Mesangial cell (primary cell): Measurements from ENCODE around the gene ZNF593OS. TPM values are rescaled to one million over a fixed set of nuclear protein-coding genes. Genes with fewer than 3 reads are reported as not detected.

Experiments used
- total RNA-seq: library from RNA; depleted of rRNA; stranded (reverse); fragments of >200 nt; gene quantifications from 2 replicates; pipeline ENCODE4 v1.2.3, GENCODE V29; 2015

The ZNF593OS gene
- total RNA-seq = 0.13 TPM in 1 of 2 replicates, not detected in the other

GRCh38 chr1:26171084-26172072 lies at the start of gene ZNF593OS:
ZNF593OS (minus strand) TSS chr1:26171832; CDS start chr1:26171661, 171 bp downstream.

DNA sequence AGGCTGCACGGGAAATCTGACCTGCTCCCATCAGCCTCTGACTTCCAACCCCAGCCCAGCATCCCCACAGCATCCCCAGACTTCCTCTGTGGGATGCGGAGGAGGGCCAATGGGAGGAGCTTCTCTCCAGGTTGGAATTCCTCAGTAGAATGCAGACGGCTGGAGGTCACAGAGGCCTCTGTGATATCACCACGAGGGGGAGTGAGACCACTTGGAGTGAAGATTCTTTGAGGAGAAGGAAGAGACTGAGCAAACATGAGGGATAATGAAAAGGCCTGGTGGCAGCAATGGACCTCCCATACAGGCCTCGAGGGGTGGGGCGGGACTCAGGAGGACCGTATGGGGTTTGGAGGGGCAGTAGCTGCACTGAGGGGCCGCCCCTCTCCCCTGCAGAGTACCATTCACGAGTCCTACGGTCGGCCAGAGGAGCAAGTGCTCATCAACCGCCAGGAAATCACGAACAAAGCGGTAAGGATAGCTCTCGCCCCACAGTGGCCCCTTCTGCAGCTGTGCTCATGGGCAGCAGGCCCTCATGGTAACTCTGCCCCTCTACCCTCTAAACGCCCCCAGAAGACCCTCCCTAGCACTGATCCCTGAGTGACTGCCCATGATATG lies 18.8 kb upstream of the ZNF593OS start, which contains the start of gene CATSPER4:
TSS of gene CATSPER4 (plus strand) at position 230 of the 615 bp plus-strand sequence. CDS start at position 256, 26 bp downstream.

GRCh38 chr1:26177182-26177684 lies 5.6 kb upstream of the ZNF593OS start, which contains the start of gene CNKSR1:
CNKSR1 (plus strand) TSS chr1:26177491; CDS start chr1:26177548, 57 bp downstream.

GRCh38 chr1:26169669-26170471 lies 1.8 kb downstream of the ZNF593OS start, which contains the start of gene ZNF593:
ZNF593 (plus strand) TSS chr1:26169908; CDS start chr1:26169984, 76 bp downstream.

DNA sequence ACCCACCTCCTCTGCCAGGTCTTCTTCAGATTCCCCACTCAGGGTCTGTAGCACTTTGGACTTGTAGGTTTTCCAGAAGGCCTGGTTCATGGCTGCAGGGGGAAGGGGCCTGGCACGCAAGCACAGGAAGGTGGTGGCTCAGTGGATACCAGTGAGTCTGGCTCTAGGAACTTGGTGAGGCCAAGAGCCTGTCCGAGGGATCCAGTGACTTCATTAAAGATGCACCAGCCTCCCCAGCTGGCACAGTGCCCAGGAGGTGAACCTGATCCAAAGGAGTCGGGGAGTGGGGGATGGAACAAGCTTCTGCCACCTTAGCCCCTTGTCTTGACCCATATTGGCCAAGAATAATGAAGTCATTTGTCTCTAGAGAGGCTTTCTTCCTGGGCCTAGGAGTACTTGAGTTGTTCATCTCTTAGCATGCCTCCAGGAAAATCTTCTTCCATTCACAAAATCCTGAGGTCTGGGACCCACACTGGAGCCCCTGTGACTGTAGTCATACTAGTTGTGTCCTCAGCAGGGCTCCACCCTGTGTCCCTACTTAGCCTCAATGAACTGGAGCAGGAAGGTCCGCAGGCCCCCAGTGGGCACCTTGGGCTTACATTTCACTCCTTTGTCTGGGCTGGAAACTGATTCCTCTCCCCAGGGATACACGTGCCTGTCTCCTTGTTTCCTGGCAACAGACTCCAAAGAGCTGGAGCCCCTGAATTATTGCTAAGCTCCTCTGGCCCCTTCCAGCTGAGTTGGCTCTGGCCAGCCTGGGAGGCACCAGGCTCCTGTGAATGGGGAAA lies 3.0 kb downstream of the ZNF593OS start, which contains the start of gene C1orf232:
TSS of gene C1orf232 (minus strand) at position 554 of the 788 bp plus-strand sequence. CDS start at position 90, 464 bp downstream.

DNA sequence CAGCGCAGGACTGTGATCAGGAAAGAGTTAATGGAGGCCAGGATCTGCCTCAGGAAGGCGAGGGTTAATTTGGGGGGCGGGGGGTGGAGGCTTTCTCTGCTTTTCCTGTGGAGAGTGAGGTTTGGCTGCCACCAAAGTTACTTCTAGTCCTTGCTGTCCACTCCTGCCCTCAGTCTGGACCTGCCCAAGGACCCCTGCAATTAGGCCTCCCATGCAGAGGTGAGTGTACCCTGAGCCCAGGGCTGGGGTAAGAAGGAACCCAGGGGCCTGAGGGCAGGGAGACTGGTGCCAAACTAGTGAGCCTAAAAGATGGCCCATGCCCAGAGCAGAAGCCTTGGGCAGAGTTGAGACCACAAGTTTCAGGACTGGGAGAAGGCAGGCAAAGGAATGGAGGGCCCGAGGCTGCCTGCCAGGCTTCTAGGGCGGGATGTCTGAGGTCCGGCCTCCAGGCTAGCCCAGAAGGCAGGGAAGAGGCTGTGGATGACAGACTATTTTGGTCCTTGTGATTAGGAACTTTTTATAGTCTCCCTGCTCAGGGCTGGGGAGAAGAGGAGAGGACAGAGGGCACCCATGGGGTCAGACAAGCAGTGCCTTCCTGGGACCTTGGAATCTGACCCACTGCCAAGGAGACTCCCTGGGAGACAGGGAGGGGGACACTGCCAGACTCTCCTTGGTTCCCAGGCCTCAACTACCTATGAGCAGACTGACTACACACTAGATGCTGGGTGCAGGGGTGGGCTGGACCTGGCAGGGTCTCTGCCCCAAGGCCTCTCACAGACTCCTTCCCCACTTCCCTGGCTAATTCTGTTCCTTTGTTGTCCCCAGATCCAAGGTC lies 12.5 kb downstream of the ZNF593OS start, which contains the start of gene FAM110D:
TSS of gene FAM110D (plus strand) at position 172 of the 835 bp plus-strand sequence. CDS start 2,213 bp downstream, outside the sequence.

Other genes with a start within 250 kb of the ZNF593OS start
- 9.4 and 9.6 TPM in 2 replicates for gene PAFAH2, start 173.8 kb downstream of the ZNF593OS start, total RNA-seq
- gene EXTL1, start 150.1 kb downstream of the ZNF593OS start, total RNA-seq = 0.65 and 2.3 TPM in 2 replicates
- 0.38 TPM in 1 of 2 replicates, not detected in the other for gene SLC30A2, start 125.7 kb downstream of the ZNF593OS start, total RNA-seq
- gene TRIM63, start 104.2 kb downstream of the ZNF593OS start, total RNA-seq = 0.38 TPM in 1 of 2 replicates, not detected in the other
- gene PDIK1L, start 60.0 kb downstream of the ZNF593OS start, total RNA-seq = 2.0 and 2.9 TPM in 2 replicates
- gene FAM110D, start 12.8 kb downstream of the ZNF593OS start, total RNA-seq = 0.25 TPM in 1 of 2 replicates, not detected in the other
- gene C1orf232, start 2.9 kb downstream of the ZNF593OS start, total RNA-seq = not detected in 2 replicates
- gene ZNF593, start 1.9 kb downstream of the ZNF593OS start, total RNA-seq = 103 and 117 TPM in 2 replicates
- gene CNKSR1, start 5.7 kb upstream of the ZNF593OS start, total RNA-seq = 1.5 and 3.4 TPM in 2 replicates
- not detected in 2 replicates for gene CATSPER4, start 18.8 kb upstream of the ZNF593OS start, total RNA-seq
- gene CEP85, start 62.4 kb upstream of the ZNF593OS start, total RNA-seq = 4.9 and 17.8 TPM in 2 replicates
- gene SH3BGRL3, start 108.3 kb upstream of the ZNF593OS start, total RNA-seq = 121 and 161 TPM in 2 replicates
- 3.6 and 8.7 TPM in 2 replicates for gene UBXN11, start 134.8 kb upstream of the ZNF593OS start, total RNA-seq
- gene CD52, start 146.1 kb upstream of the ZNF593OS start, total RNA-seq = not detected in 2 replicates
- gene CRYBG2, start 182.3 kb upstream of the ZNF593OS start, total RNA-seq = 0.16 and 0.25 TPM in 2 replicates
- gene ZNF683, start 200.9 kb upstream of the ZNF593OS start, total RNA-seq = not detected in 2 replicates
- gene LIN28A, start 239.0 kb upstream of the ZNF593OS start, total RNA-seq = 0.38 TPM in 1 of 2 replicates, not detected in the other